ENCODE measurements around the gene MAP2K2.
A peak's percentile ranks its signal among the peaks of the same experiment; 100 is the strongest.
"Not testable (repeated sequence)": the region's sequence is repeated elsewhere in the genome, so short reads cannot be mapped to it uniquely, and the experiment has no call there.

MAP2K2 gene

DNA sequence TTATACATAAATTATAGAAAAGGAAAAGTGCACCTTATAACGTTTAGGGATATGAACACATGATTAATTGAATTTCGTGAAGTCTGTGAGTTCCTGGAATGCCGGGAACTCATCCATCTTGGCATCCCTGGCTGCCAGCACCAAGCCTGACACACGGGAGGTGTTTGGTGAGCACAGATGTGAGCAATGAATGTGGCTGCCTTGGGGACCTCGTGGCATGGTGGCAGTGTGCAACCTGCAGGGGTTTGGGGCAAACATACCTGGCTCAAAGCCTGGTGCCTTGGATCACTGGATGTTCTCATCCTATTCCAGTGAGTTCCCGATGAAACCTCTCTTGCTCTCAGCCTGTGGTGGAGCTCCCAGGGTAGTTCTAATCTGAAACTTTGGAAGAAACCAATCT, 10.4 kb upstream of the MAP2K2 start:
- ChIA-PET CTCF (interaction anchor here (0.7 to 1.4 kb wide), 5 partner anchors 9 to 146 kb away, joined by 3 to 4 read pairs (median 3); no protein-coding TSS in a partner anchor), POLR2A (no interaction called here)
- H3K4me3 ChIP-seq (ENCODE audit: low read depth, low read length): no peak overlapping the region
- TF ChIP-seq, protein P1, sequence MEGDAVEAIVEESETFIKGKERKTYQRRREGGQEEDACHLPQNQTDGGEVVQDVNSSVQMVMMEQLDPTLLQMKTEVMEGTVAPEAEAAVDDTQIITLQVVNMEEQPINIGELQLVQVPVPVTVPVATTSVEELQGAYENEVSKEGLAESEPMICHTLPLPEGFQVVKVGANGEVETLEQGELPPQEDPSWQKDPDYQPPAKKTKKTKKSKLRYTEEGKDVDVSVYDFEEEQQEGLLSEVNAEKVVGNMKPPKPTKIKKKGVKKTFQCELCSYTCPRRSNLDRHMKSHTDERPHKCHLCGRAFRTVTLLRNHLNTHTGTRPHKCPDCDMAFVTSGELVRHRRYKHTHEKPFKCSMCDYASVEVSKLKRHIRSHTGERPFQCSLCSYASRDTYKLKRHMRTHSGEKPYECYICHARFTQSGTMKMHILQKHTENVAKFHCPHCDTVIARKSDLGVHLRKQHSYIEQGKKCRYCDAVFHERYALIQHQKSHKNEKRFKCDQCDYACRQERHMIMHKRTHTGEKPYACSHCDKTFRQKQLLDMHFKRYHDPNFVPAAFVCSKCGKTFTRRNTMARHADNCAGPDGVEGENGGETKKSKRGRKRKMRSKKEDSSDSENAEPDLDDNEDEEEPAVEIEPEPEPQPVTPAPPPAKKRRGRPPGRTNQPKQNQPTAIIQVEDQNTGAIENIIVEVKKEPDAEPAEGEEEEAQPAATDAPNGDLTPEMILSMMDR (IDR thresholded peaks at IDR 0.05; ENCODE audit: insufficient read depth, low read length, missing control alignments): no peak
- DNase-seq (ENCODE audit: low read depth, low spot score): no peak

DNA sequence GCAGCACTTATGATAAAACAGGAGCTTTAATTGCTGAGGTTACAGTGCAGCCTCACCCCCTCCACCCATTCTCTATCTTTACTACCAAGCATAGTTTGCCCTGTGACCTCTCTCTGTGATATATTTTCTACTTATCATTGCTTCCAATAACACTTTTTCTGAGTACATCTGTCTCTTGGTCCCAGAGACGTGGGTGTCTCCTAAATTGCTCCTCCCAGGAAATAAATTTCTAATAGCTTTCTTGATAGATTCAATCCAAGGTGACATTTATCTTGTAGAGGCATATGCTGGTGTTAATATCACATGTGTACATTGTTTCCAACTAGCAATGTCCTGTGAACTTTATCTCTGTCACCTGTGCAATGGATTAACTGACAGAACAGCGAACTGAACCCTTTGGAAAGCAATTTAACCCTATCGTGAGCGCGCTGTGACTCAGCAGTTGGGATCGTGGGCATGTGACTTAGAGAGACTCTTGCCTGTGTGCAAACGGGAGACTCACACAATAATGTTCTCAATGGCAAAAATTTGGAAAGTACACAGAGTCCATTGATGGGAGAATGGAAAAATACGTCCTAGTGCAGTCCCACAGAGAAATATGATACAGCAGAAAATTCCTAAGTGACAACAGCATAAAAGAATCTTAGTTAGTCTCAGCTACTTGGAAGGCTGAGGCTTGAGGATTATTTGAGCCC, 7.0 kb upstream of the MAP2K2 start:
- TF ChIP-seq, protein P1 (IDR thresholded peaks at IDR 0.05; ENCODE audit: insufficient read depth, low read length, missing control alignments): no peak
- ChIA-PET POLR2A (no interaction called here), CTCF (interaction anchor here (1.3 to 3.0 kb wide), 3 partner anchors 10 to 145 kb away, joined by 4 to 37 read pairs (median 5); no protein-coding TSS in a partner anchor)
- no peak overlapping the region for H3K4me3 ChIP-seq (ENCODE audit: low read depth, low read length)
- peak; percentile 46 for DNase-seq (ENCODE audit: low read depth, low spot score)

DNA sequence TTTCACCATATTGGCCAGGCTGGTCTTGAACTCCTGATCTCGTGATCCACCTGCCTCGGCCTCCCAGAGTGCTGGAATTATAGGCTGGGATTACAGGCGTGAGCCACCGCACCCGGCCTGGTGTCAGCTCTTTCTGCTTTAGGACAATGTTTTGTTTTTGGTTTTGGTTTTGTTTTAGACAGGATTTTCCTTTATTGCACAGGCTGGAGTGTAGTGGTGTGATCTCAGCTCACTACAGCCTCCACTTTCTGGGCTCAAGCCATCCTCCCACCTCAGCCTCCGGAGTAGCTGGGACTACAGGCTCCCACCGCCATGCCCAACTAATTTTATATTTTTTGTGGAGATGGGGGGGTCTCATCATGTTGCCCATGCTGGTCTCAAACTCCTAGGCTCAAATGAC, 5.1 kb upstream of the MAP2K2 start:
- POLR2A ChIA-PET; DNase-seq (ENCODE audit: low read depth, low spot score); H3K4me3 ChIP-seq (ENCODE audit: low read depth, low read length): not testable (repeated sequence)
- CTCF ChIA-PET: interaction anchor here (1.7 to 3.1 kb wide), 2 partner anchors 8 to 11 kb away, joined by 5 to 18 read pairs; no protein-coding TSS in a partner anchor

DNA sequence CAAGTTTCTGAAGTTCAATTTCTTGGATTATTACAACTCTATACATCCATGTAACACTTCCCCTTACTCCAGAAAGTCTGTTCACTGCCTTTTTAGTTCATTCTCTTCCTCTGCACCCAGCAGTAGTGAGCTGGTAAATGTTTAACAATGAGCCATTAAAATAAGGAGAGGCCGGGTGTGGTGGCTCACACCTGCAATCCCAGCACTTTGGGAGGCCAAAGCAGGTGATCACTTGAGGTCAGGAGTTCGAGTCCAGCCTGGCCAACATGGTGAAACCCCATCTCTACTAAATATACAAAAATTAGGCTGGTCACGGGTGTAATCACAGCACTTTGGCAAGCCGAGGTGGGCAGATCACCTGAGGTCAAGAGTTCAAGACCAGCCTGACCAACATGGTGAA, 3.4 kb upstream of the MAP2K2 start:
- H3K4me3 ChIP-seq (ENCODE audit: low read depth, low read length); DNase-seq (ENCODE audit: low read depth, low spot score); POLR2A ChIA-PET: not testable (repeated sequence)
- CTCF ChIA-PET: interaction anchor here (1.0 to 3.1 kb wide), 3 partner anchors 10 to 140 kb away, joined by 3 to 18 read pairs (median 5); no protein-coding TSS in a partner anchor

DNA sequence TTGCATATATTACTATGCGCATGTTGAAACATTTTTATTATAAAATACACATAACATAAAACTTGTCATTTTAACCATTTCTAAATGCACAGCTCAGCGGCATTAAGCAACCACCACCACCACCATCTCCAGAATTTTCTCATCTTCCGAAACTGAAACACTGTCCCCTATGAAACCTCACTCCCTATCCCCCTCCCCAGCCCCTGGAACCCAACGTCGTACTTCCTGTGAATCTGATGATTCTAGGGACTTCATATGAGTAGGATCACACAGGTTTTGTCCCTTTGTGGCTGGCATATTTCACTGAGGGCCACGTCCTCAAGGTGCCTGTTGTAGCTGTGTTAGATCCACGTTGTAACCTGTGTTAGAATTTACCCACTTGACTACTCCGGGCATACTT, 716 bp upstream of the MAP2K2 start:
- POLR2A ChIA-PET: no interaction called here
- DNase-seq (ENCODE audit: low read depth, low spot score): no peak
- no peak overlapping the region for H3K4me3 ChIP-seq (ENCODE audit: low read depth, low read length)
- CTCF ChIA-PET: interaction anchor here (1.0 kb wide), 1 partner anchor 15 kb away, joined by 8 read pairs; no protein-coding TSS in a partner anchor
- TF ChIP-seq, protein P1 (IDR thresholded peaks at IDR 0.05; ENCODE audit: insufficient read depth, low read length, missing control alignments): no peak

DNA sequence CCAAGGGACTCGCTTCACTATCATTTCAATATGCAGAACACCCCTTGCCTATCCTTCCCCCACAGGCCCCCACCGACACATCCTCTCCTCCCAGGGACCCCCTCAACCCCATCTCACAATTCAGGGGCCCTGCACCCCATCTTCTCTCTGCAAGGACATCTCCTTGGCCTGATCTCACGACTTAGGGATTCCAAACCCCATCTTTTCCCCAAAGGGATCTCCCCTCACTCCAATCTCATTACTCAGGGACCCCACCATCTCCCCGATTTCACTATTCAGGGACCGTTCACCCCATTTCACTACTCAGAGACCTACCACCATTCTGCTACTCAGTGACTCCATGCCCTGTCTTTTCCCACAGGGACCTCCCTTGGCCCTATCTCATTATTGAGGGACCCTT, 1.4 kb downstream of the MAP2K2 start:
- H3K4me3 ChIP-seq (ENCODE audit: low read depth, low read length): peak overlapping the region; percentile 88
- ChIA-PET POLR2A (no interaction called here), CTCF (interaction anchor here (0.6 kb wide), 1 partner anchor 12 kb away, joined by 4 read pairs; no protein-coding TSS in a partner anchor)
- DNase-seq (ENCODE audit: low read depth, low spot score): no peak
- TF ChIP-seq, protein P1 (IDR thresholded peaks at IDR 0.05; ENCODE audit: insufficient read depth, low read length, missing control alignments): no peak

DNA sequence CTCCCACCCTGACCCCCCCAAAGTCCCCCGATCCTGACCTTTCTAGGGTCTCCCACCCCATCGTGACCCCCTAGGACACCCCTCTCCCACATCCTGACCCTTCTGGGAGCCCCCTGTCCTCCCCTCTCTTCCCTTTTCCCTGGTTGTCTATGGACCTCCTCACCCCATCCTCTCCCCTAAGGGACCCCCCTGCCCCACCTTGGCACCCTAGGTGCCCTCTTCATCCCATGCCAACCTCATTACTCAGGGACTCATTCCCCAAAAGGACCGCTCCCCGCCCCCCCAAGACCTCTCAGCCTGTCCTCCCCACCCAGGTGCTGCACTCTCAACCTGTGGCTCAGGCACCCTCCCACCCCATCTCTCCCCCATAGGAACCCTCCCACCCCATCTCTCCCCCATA, 2.1 kb downstream of the MAP2K2 start:
- H3K4me3 ChIP-seq (ENCODE audit: low read depth, low read length): no peak overlapping the region
- DNase-seq (ENCODE audit: low read depth, low spot score): no peak
- TF ChIP-seq, protein P1 (IDR thresholded peaks at IDR 0.05; ENCODE audit: insufficient read depth, low read length, missing control alignments): no peak
- CTCF ChIA-PET: no interaction called here
- POLR2A ChIA-PET: no interaction called here
